PC-9 (cell line): Measurements from ENCODE around the gene EVI5. TPM values are rescaled to one million over a fixed set of nuclear protein-coding genes. Genes with fewer than 3 reads are reported as not detected.
A peak's percentile ranks its signal among the peaks of the same experiment; 100 is the strongest.

ENCODE experiments used
- BruUV-seq: library from RNA; stranded (reverse); fragments of 400-500 nt; replicated peaks from 2 replicates; lab custom pipeline; 2021; lab: Mats Ljungman, UMichigan
- CTCF ChIA-PET: fragments of 300-600 bp; sonication (Branson Sonifier 250); formaldehyde crosslinking; loops from one replicate; lab custom pipeline; 2022; ENCODE audit warnings: antibody characterized with exemption; lab: Charles Lee
- POLR2A ChIA-PET: fragments of 300-600 bp; sonication (Branson Sonifier 250); formaldehyde crosslinking; loops from one replicate; lab custom pipeline; 2022; ENCODE audit warnings: antibody characterized with exemption; ENCODE audit not compliant: unreplicated experiment; lab: Charles Lee
- DNase-seq, 2 experiments: peaks; one replicate each; pipeline versions ENCODE4 v3.0.0 to v3.0.0-alpha.2; 2015 to 2022; ENCODE audit warnings: mixed read lengths in 1 of 2
- H2AFZ ChIP-seq: fragments of 200-600 bp; sonication (generic); 2 replicates; pipeline ENCODE4 v1.8.1; 2017; ENCODE audit warnings: antibody characterized with exemption
- H3F3A ChIP-seq: fragments of 200-600 bp; sonication (generic); 2 replicates; pipeline ENCODE4 v1.8.1; 2017; ENCODE audit warnings: antibody characterized with exemption, mild to moderate bottlenecking, low read depth; ENCODE audit not compliant: insufficient read depth
- H3K27ac ChIP-seq: fragments of 200-600 bp; sonication (generic); 2 replicates; pipeline ENCODE4 v1.6.1; 2016; ENCODE audit warnings: mixed run types
- H3K27me3 ChIP-seq: fragments of 200-600 bp; sonication (generic); 2 replicates; pipeline ENCODE4 v1.6.1; 2016; ENCODE audit warnings: low read depth, mixed run types; ENCODE audit not compliant: insufficient read depth
- H3K36me3 ChIP-seq: fragments of 200-600 bp; sonication (generic); 2 replicates; pipeline ENCODE4 v1.6.1; 2016; ENCODE audit warnings: low read depth, mixed run types
- H3K4me1 ChIP-seq: fragments of 200-600 bp; sonication (generic); replicated peaks from 2 replicates; pipeline ENCODE4 v1.6.1; 2016; ENCODE audit warnings: mixed run types; ENCODE audit not compliant: insufficient read depth
- H3K4me2 ChIP-seq: fragments of 200-600 bp; sonication (generic); 2 replicates; pipeline ENCODE4 v1.6.1; 2017; ENCODE audit warnings: mixed run types
- H3K4me3 ChIP-seq: fragments of 200-600 bp; sonication (generic); 2 replicates; pipeline ENCODE4 v1.6.1; 2016; ENCODE audit warnings: mixed run types
- H3K79me2 ChIP-seq: fragments of 200-600 bp; sonication (generic); 2 replicates; pipeline ENCODE4 v1.6.1; 2017; ENCODE audit warnings: low read depth, mixed run types
- H3K9me2 ChIP-seq: fragments of 200-600 bp; sonication (generic); 2 replicates; pipeline ENCODE4 v1.8.1; 2017; ENCODE audit warnings: mild to moderate bottlenecking; ENCODE audit not compliant: insufficient read depth
- H3K9me3 ChIP-seq: fragments of 200-600 bp; sonication (generic); 2 replicates; pipeline ENCODE4 v1.8.1; 2016; ENCODE audit warnings: low read depth; ENCODE audit not compliant: insufficient read depth
- H4K20me1 ChIP-seq: fragments of 200-600 bp; sonication (generic); 2 replicates; pipeline ENCODE4 v1.8.1; 2017; ENCODE audit not compliant: insufficient read depth
- EZH2 ChIP-seq: fragments of 200-600 bp; sonication (generic); IDR thresholded peaks from 2 replicates; pipeline ENCODE4 v1.8.0; 2017; ENCODE audit warnings: antibody characterized with exemption, low read depth
- intact Hi-C: fragments of 100-400 bp; cut with micrococcal nuclease; formaldehyde crosslinking; loops from one replicate; pipeline ENCODE4 v1.10.0; 2022; ENCODE audit not compliant: unreplicated experiment
- total RNA-seq: library from RNA; stranded (reverse); gene quantifications from 2 replicates; pipeline ENCODE4 v1.2.3, GENCODE V29; 2021
- TF ChIP-seq, protein P1 (sequence below): fragments of 200-600 bp; sonication (generic); conservative IDR thresholded peaks from 2 replicates; pipeline ENCODE4 v1.6.1; 2017; ENCODE audit warnings: mixed run types, antibody characterized with exemption, mild to moderate bottlenecking, moderate library complexity

EVI5 gene
- total RNA-seq, 1 experiment from 2014 or later = 32.0 TPM

GRCh38 chr1:92804721-92805201 lies 19.9 kb upstream of the EVI5 start:
- DNase-seq = peak; percentile 74 to 94

DNA sequence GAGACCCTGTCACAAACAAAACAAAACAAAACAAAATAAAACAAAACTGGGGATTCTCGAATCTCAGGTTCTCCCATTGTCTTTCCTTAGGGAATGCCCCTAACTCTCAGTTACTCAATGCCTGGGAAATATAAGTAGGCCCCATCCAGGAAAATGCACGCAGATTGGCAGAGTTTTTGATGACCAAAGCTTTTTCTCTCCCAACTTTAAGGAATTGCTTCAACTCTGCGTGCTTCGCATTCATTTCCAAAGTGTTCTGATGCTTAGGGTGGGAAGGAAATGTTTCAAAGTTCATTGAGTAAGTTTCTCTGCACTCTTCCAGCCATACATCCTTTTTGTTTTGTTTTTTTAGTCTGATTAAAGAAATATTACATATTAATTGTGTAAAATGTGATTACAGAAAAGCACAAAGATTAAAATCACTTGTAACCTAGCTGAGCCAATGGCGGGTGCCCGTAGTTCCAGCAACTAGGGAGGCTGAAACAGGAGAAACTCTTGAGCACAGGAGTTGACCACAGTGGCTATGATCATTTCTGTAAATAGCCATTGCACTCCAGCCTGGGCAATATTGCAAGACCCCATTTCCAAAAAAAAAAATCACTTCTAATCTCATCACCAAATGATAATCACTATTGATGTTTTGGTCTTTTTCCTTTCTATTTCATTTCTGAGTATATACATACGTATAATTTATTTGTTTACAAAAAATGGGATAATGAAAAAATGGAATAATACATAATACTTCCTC lies 18.4 kb upstream of the EVI5 start:
- no peak overlapping the region for H2AFZ ChIP-seq
- no peaks in the 10 kb centered on the region for H3K27me3 ChIP-seq
- H3K4me1 ChIP-seq = peaks cover 11% of the 10 kb centered on the region
- no peak for TF ChIP-seq EZH2
- TF ChIP-seq, protein P1, sequence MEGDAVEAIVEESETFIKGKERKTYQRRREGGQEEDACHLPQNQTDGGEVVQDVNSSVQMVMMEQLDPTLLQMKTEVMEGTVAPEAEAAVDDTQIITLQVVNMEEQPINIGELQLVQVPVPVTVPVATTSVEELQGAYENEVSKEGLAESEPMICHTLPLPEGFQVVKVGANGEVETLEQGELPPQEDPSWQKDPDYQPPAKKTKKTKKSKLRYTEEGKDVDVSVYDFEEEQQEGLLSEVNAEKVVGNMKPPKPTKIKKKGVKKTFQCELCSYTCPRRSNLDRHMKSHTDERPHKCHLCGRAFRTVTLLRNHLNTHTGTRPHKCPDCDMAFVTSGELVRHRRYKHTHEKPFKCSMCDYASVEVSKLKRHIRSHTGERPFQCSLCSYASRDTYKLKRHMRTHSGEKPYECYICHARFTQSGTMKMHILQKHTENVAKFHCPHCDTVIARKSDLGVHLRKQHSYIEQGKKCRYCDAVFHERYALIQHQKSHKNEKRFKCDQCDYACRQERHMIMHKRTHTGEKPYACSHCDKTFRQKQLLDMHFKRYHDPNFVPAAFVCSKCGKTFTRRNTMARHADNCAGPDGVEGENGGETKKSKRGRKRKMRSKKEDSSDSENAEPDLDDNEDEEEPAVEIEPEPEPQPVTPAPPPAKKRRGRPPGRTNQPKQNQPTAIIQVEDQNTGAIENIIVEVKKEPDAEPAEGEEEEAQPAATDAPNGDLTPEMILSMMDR = no peak
- no peak overlapping the region for H3K4me3 ChIP-seq
- CTCF ChIA-PET = no interaction called here
- intact Hi-C loops = no loop called here
- no peaks in the 10 kb centered on the region for H3K79me2 ChIP-seq
- H3F3A ChIP-seq = peaks cover 12% of the 10 kb centered on the region; the same call in 1 of the 2 replicates
- no peak overlapping the region for H3K27ac ChIP-seq
- DNase-seq = no peak
- H3K9me2 ChIP-seq = no peaks in the 10 kb centered on the region
- H3K9me3 ChIP-seq = 0 out of 2 replicates have a peak, but pooled peaks cover 4% of the 10 kb centered on the region
- BruUV-seq = no TSS peak
- POLR2A ChIA-PET = no interaction called here
- H3K36me3 ChIP-seq = no peaks in the 10 kb centered on the region
- no peaks in the 10 kb centered on the region for H4K20me1 ChIP-seq
- H3K4me2 ChIP-seq = no peak overlapping the region

More at GRCh38 chr1:92804721-92805201, 19.9 kb upstream of the EVI5 start:
- intact Hi-C loops = loop anchor here (1.0 kb wide), 1 partner anchor 19 kb away; the partner anchor contains the start of gene EVI5
- H3K27me3 ChIP-seq = no peaks in the 10 kb centered on the region
- no peak overlapping the region for H3K4me3 ChIP-seq
- H3K4me2 ChIP-seq = peak overlapping the region; percentile 11; the same call in 1 of the 2 replicates
- H3K4me1 ChIP-seq = peaks cover 18% of the 10 kb centered on the region
- H3K27ac ChIP-seq = peak overlapping the region; percentile 33
- H3K9me2 ChIP-seq = no peaks in the 10 kb centered on the region
- no peak for TF ChIP-seq EZH2
- H3K79me2 ChIP-seq = no peaks in the 10 kb centered on the region
- ChIA-PET POLR2A (interaction anchor here (0.5 to 0.7 kb wide), 5 partner anchors 27 to 385 kb away, joined by 4 to 13 read pairs (median 6); partner anchors contain the start of gene RPL5), CTCF (no interaction called here)
- H2AFZ ChIP-seq = peak overlapping the region; percentile 13; the same call in 1 of the 2 replicates
- H4K20me1 ChIP-seq = no peaks in the 10 kb centered on the region
- H3K36me3 ChIP-seq = no peaks in the 10 kb centered on the region
- H3F3A ChIP-seq = peaks cover 18% of the 10 kb centered on the region; the same call in 1 of the 2 replicates
- H3K9me3 ChIP-seq = 0 out of 2 replicates have a peak, but pooled peaks cover 4% of the 10 kb centered on the region
- no TSS peak for BruUV-seq

- H3K4me2 ChIP-seq = no peak overlapping the region
- H3K79me2 ChIP-seq = no peaks in the 10 kb centered on the region
- no TSS peak for BruUV-seq
- H3K4me1 ChIP-seq = no peaks in the 10 kb centered on the region
- no peaks in the 10 kb centered on the region for H3K9me3 ChIP-seq
- H2AFZ ChIP-seq = no peak overlapping the region
- no peak for DNase-seq
- ChIA-PET CTCF (no interaction called here), POLR2A (no interaction called here)
- TF ChIP-seq, protein P1 = no peak
- no peak for TF ChIP-seq EZH2
- no peaks in the 10 kb centered on the region for H3K27me3 ChIP-seq
- H3F3A ChIP-seq = peaks cover 5% of the 10 kb centered on the region; the same call in 1 of the 2 replicates
- intact Hi-C loops = no loop called here
- H3K9me2 ChIP-seq = no peaks in the 10 kb centered on the region
- no peak overlapping the region for H3K4me3 ChIP-seq
- H4K20me1 ChIP-seq = no peaks in the 10 kb centered on the region
- H3K36me3 ChIP-seq = no peaks in the 10 kb centered on the region
- H3K27ac ChIP-seq = no peak overlapping the region
Measured at GRCh38 chr1:92797961-92798360, 13.1 kb upstream of the EVI5 start.
